IMR-90 (cell line): Measurements from ENCODE around the gene EVPL. TPM values are rescaled to one million over a fixed set of nuclear protein-coding genes. Genes with fewer than 3 reads are reported as not detected.

Experiments
- ATAC-seq: fragments of 200-7000 bp; cut with Tn5 transposase; 2 replicates; pipeline ENCODE4 v1.9.1; 2020; ENCODE audit warnings: low read depth, mild to moderate bottlenecking, moderate library complexity
- BruUV-seq: library from RNA; stranded (reverse); fragments of 400-500 nt; replicated peaks from 2 replicates; lab custom pipeline; 2021; lab: Mats Ljungman, UMichigan
- CTCF ChIA-PET: fragments of 300-600 bp; formaldehyde crosslinking; extraction: SDS; loops from one replicate; lab custom pipeline; 2021; ENCODE audit warnings: antibody characterized with exemption; lab: Yijun Ruan, JAX
- POLR2A ChIA-PET: fragments of 300-600 bp; sonication (Branson Sonifier 250); formaldehyde crosslinking; loops from one replicate; lab custom pipeline; 2022; ENCODE audit warnings: antibody characterized with exemption; ENCODE audit not compliant: unreplicated experiment; lab: Charles Lee
- DNase-seq: peaks from one replicate; pipeline ENCODE4 v3.0.0; 2013
- H2AFZ ChIP-seq: replicated peaks from 2 replicates; pipeline ENCODE3; 2013; ENCODE audit warnings: low read length, mild to moderate bottlenecking; ENCODE audit not compliant: poor library complexity
- H2AK5ac ChIP-seq: 2 replicates; pipeline ENCODE4 v1.6.1; 2013; ENCODE audit warnings: low read depth, low read length, inconsistent platforms
- H2AK9ac ChIP-seq: replicated peaks from 2 replicates; pipeline ENCODE3; 2013; ENCODE audit warnings: mild to moderate bottlenecking, low read depth, low read length, moderate library complexity; ENCODE audit not compliant: poor library complexity
- H2BK120ac ChIP-seq: 2 replicates; pipeline ENCODE4 v1.6.1; 2013; ENCODE audit warnings: low read depth, low read length, inconsistent platforms
- H2BK15ac ChIP-seq: 3 replicates; pipeline ENCODE4 v1.6.1; 2013; ENCODE audit warnings: low read depth, low read length, inconsistent platforms
- H2BK20ac ChIP-seq: 2 replicates; pipeline ENCODE4 v1.6.1; 2013; ENCODE audit warnings: low read depth, mild to moderate bottlenecking, inconsistent platforms, low read length, moderate library complexity
- H2BK5ac ChIP-seq: 2 replicates; pipeline ENCODE4 v1.6.1; 2013; ENCODE audit warnings: mild to moderate bottlenecking, low read depth, low read length, inconsistent platforms; ENCODE audit not compliant: poor library complexity, severe bottlenecking
- H3K14ac ChIP-seq: replicated peaks from 2 replicates; pipeline ENCODE4 v1.6.1; 2013; ENCODE audit warnings: low read depth, low read length, inconsistent platforms
- H3K18ac ChIP-seq: 2 replicates; pipeline ENCODE4 v1.6.1; 2013; ENCODE audit warnings: low read depth, low read length, control low read depth
- H3K23ac ChIP-seq: 2 replicates; pipeline ENCODE4 v1.6.1; 2013; ENCODE audit warnings: low read depth, low read length, inconsistent platforms
- H3K27ac ChIP-seq: 2 replicates; pipeline ENCODE4 v1.5.1; 2013; ENCODE audit warnings: mild to moderate bottlenecking, control low read depth, low read length; ENCODE audit not compliant: insufficient read depth
- H3K27me3 ChIP-seq: 2 replicates; pipeline ENCODE4 v1.6.1; 2013; ENCODE audit warnings: low read length; ENCODE audit not compliant: control insufficient read depth, insufficient read depth
- H3K36me3 ChIP-seq: 2 replicates; pipeline ENCODE4 v1.6.1; 2013; ENCODE audit warnings: low read length, mixed read lengths; ENCODE audit not compliant: control insufficient read depth, insufficient read depth
- H3K4ac ChIP-seq: 2 replicates; pipeline ENCODE4 v1.6.1; 2013; ENCODE audit warnings: low read depth, low read length, inconsistent platforms
- H3K4me1 ChIP-seq: 2 replicates; pipeline ENCODE4 v1.6.1; 2013; ENCODE audit warnings: low read length, mixed read lengths; ENCODE audit not compliant: control insufficient read depth, insufficient read depth
- H3K4me2 ChIP-seq: 2 replicates; pipeline ENCODE4 v1.6.1; 2013; ENCODE audit warnings: low read depth, mild to moderate bottlenecking, control low read depth, low read length, moderate library complexity
- H3K4me3 ChIP-seq: 2 replicates; pipeline ENCODE4 v1.5.1; 2013; ENCODE audit warnings: low read depth, mild to moderate bottlenecking, control low read depth, low read length, moderate library complexity; ENCODE audit not compliant: insufficient read depth
- H3K56ac ChIP-seq: 2 replicates; pipeline ENCODE4 v1.6.1; 2013; ENCODE audit warnings: low read length, inconsistent platforms; ENCODE audit not compliant: insufficient read depth; ENCODE audit errors: extremely low read depth
- H3K79me1 ChIP-seq, 2 experiments: 2 replicates each; pipeline ENCODE4 v1.6.1; 2013; ENCODE audit warnings: low read length in 2 of 2, inconsistent platforms in 1 of 2, low read depth in 1 of 2
- H3K9ac ChIP-seq: 2 replicates; pipeline ENCODE4 v1.6.1; 2013; ENCODE audit warnings: low read depth, low read length, control low read depth
- H3K9me1 ChIP-seq: 2 replicates; pipeline ENCODE4 v1.6.1; 2013; ENCODE audit warnings: low read length, inconsistent platforms; ENCODE audit not compliant: insufficient read depth
- H3K9me3 ChIP-seq: 2 replicates; pipeline ENCODE4 v1.6.1; 2013; ENCODE audit warnings: low read length; ENCODE audit not compliant: control insufficient read depth, insufficient read depth
- H4K20me1 ChIP-seq: 2 replicates; pipeline ENCODE4 v1.6.1; 2013; ENCODE audit warnings: low read length, inconsistent platforms; ENCODE audit not compliant: insufficient read depth
- H4K5ac ChIP-seq: 2 replicates; pipeline ENCODE4 v1.6.1; 2013; ENCODE audit warnings: mild to moderate bottlenecking, low read depth, low read length, control low read depth
- H4K8ac ChIP-seq, 2 experiments: 2 replicates each; pipeline ENCODE4 v1.6.1; 2013; ENCODE audit warnings: low read depth in 2 of 2, low read length in 2 of 2, control low read depth in 1 of 2, inconsistent platforms in 1 of 2
- H4K91ac ChIP-seq: 2 replicates; pipeline ENCODE4 v1.6.1; 2013; ENCODE audit warnings: low read depth, low read length, inconsistent platforms; ENCODE audit not compliant: insufficient read depth
- BHLHE40 ChIP-seq: fragments of 150-350 bp; IDR thresholded peaks from 2 replicates; pipeline ENCODE4 v1.6.1; 2016; ENCODE audit warnings: mild to moderate bottlenecking, low read depth, low read length
- CEBPB ChIP-seq: IDR thresholded peaks from 2 replicates; pipeline ENCODE4 v1.6.1; 2012; ENCODE audit warnings: low read depth, low read length, improper control_type of control experiment
- CHD1 ChIP-seq: IDR thresholded peaks from 2 replicates; pipeline ENCODE4 v1.6.1; 2012; ENCODE audit warnings: low read depth, low read length, improper control_type of control experiment
- CTCF ChIP-seq: conservative IDR thresholded peaks from 2 replicates; pipeline ENCODE4 v1.5.1; 2012; ENCODE audit warnings: mild to moderate bottlenecking, low read depth, low read length, improper control_type of control experiment
- ELK1 ChIP-seq: fragments of 150-350 bp; IDR thresholded peaks from 2 replicates; pipeline ENCODE4 v1.6.1; 2016; ENCODE audit warnings: low read depth, mild to moderate bottlenecking, low read length, moderate library complexity, borderline replicate concordance
- FOS ChIP-seq: fragments of 150-350 bp; IDR thresholded peaks from 2 replicates; pipeline ENCODE4 v1.6.1; 2016; ENCODE audit warnings: low read depth, low read length
- MAFK ChIP-seq: IDR thresholded peaks from 2 replicates; pipeline ENCODE4 v1.6.1; 2012; ENCODE audit warnings: low read depth, low read length, improper control_type of control experiment
- MAZ ChIP-seq: IDR thresholded peaks from 2 replicates; pipeline ENCODE4 v1.6.1; 2012; ENCODE audit warnings: low read depth, mild to moderate bottlenecking, low read length, improper control_type of control experiment, moderate library complexity, borderline replicate concordance
- MXI1 ChIP-seq: IDR thresholded peaks from 2 replicates; pipeline ENCODE4 v1.6.1; 2012; ENCODE audit warnings: low read depth, mild to moderate bottlenecking, low read length, moderate library complexity, borderline replicate concordance
- NFE2L2 ChIP-seq: fragments of 150-350 bp; IDR thresholded peaks from 2 replicates; pipeline ENCODE4 v1.6.1; 2016; ENCODE audit warnings: low read depth, mild to moderate bottlenecking, low read length
- POLR2A ChIP-seq: IDR thresholded peaks from 2 replicates; pipeline ENCODE4 v1.6.1; 2012; ENCODE audit warnings: mild to moderate bottlenecking, low read depth, low read length
- RAD21 ChIP-seq: IDR thresholded peaks from 2 replicates; pipeline ENCODE4 v1.6.1; 2012; ENCODE audit warnings: low read length, improper control_type of control experiment
- RCOR1 ChIP-seq: IDR thresholded peaks from 2 replicates; pipeline ENCODE4 v1.6.1; 2012; ENCODE audit warnings: mild to moderate bottlenecking, low read length, improper control_type of control experiment; ENCODE audit not compliant: insufficient replicate concordance
- RFX5 ChIP-seq: IDR thresholded peaks from 2 replicates; pipeline ENCODE4 v1.8.0; 2012; ENCODE audit warnings: low read depth, mild to moderate bottlenecking, low read length, moderate library complexity
- SMC3 ChIP-seq: fragments of 150-350 bp; IDR thresholded peaks from 2 replicates; pipeline ENCODE4 v1.6.1; 2016; ENCODE audit warnings: low read depth, mild to moderate bottlenecking, antibody characterized with exemption, low read length, moderate library complexity
- USF2 ChIP-seq: fragments of 150-350 bp; IDR thresholded peaks from 2 replicates; pipeline ENCODE4 v1.6.1; 2017; ENCODE audit warnings: mild to moderate bottlenecking, antibody characterized with exemption, low read length, low read depth
- WGBS, 2 experiments: methylation state at CpG; one replicate each; pipeline versions ENCODE4 v1.1.5 to v1.1.7; 2013; ENCODE audit warnings: missing lambda C conversion rate in 2 of 2; ENCODE audit not compliant: insufficient read length in 1 of 2; ENCODE audit errors: extremely low coverage in 2 of 2; 5-methylcytosine and 5-hydroxymethylcytosine counted together
- dilution Hi-C: fragments of 300-500 bp; cut with HindIII; formaldehyde crosslinking; loops from one replicate; pipeline ENCODE4 v1.14.3; 2018; ENCODE audit warnings: low sequenced_read_pairs; ENCODE audit not compliant: unreplicated experiment
- in situ Hi-C: fragments of 300-500 bp; cut with MboI; formaldehyde crosslinking; loops from 3 replicates; pipeline ENCODE4 v1.14.3; 2019; ENCODE audit warnings: low sequenced_read_pairs, inconsistent platforms, mixed read lengths
- intact Hi-C: fragments of 100-400 bp; cut with micrococcal nuclease; formaldehyde crosslinking; loops from 2 replicates; pipeline ENCODE4 v1.10.0; 2022
- polyA plus RNA-seq, 3 experiments: library from polyadenylated mRNA; depleted of rRNA; stranded (reverse); fragments of >200 nt; gene quantifications; 2 replicates each; pipeline ENCODE4 v1.2.3, GENCODE V29; 2012; ENCODE audit warnings: low replicate concordance in 1 of 3
- total RNA-seq: library from RNA; depleted of rRNA; stranded (reverse); fragments of >200 nt; gene quantifications from 2 replicates; pipeline ENCODE4 v1.2.3, GENCODE V29; 2012

Gene EVPL
- total and polyA plus RNA-seq, 2 of the 4 experiments (the other 2 are of a cell fraction), result not detected

- no CpG with 5 or more reads among the region's 5 CpGs for WGBS, 2 experiments
- no peak overlapping the region for H4K5ac ChIP-seq
- H3K9me3 ChIP-seq, result no peaks in the 10 kb centered on the region
- no peak overlapping the region for H3K18ac ChIP-seq
- no peak overlapping the region for H3K14ac ChIP-seq
- no peak overlapping the region for H2AK9ac ChIP-seq
- peaks cover 22 to 65% of the 10 kb centered on the region in 2 experiments for H3K79me1 ChIP-seq
- no peak overlapping the region for H2BK20ac ChIP-seq
- H4K91ac ChIP-seq, result no peak overlapping the region
- no peak overlapping the region for H2BK120ac ChIP-seq
- no peak overlapping the region for H2BK5ac ChIP-seq
- H2AFZ ChIP-seq, result no peak overlapping the region
- H3K9ac ChIP-seq, result no peak overlapping the region
- no peak for TF ChIP-seq USF2
- TF ChIP-seq NFE2L2, result no peak
- TF ChIP-seq BHLHE40, result no peak
- TF ChIP-seq POLR2A, result no peak
- no peak for TF ChIP-seq RCOR1
- TF ChIP-seq CTCF, result no peak
- no peak for TF ChIP-seq FOS
- no peak for TF ChIP-seq CEBPB
- no peak for TF ChIP-seq RAD21
- TF ChIP-seq MAZ, result no peak
- no peak for TF ChIP-seq MAFK
- no peak for TF ChIP-seq ELK1
- no peak for TF ChIP-seq SMC3
- TF ChIP-seq RFX5, result no peak
- TF ChIP-seq CHD1, result no peak
- no peak for TF ChIP-seq MXI1
- no peak overlapping the region for H4K8ac ChIP-seq
- no peak overlapping the region for H3K23ac ChIP-seq
- H2AK5ac ChIP-seq, result no peak overlapping the region
- H2BK15ac ChIP-seq, result no peak overlapping the region
- no peak overlapping the region for H3K4me3 ChIP-seq
- no peak overlapping the region for H3K4ac ChIP-seq
- in situ Hi-C loops (no loop called here), intact Hi-C loops (no loop called here), dilution Hi-C loops (no loop called here)
- POLR2A ChIA-PET, result interaction anchor here (0.7 kb wide), 1 partner anchor 35 kb away, joined by 3 read pairs; no protein-coding TSS in a partner anchor
- H3K27ac ChIP-seq, result no peak overlapping the region
- peaks cover 3% of the 10 kb centered on the region; the same call in 1 of the 2 replicates for H3K4me1 ChIP-seq
- H3K36me3 ChIP-seq, result peaks cover 5% of the 10 kb centered on the region; the same call in 1 of the 2 replicates
- no peaks in the 10 kb centered on the region for H3K27me3 ChIP-seq
- CTCF ChIA-PET, result no interaction called here
- no peak for DNase-seq
- H4K20me1 ChIP-seq, result 0 out of 2 replicates have a peak, but pooled peaks cover 3% of the 10 kb centered on the region
- H3K4me2 ChIP-seq, result peak overlapping the region; percentile 36
- ATAC-seq, result no peak
- H3K9me1 ChIP-seq, result no peaks in the 10 kb centered on the region; the same call in 1 of the 2 replicates
- H3K56ac ChIP-seq, result no peak overlapping the region
- BruUV-seq, result no TSS peak
Observed at GRCh38 chr17:75975757-75976174, 51.3 kb downstream of the EVPL start.
